DOHH2 (cell line): ENCODE data around the gene CHST13.

ENCODE experiments used
- CTCF ChIP-seq: fragments of 200-600 bp; sonication (generic); IDR thresholded peaks from one replicate; pipeline ENCODE4 v1.5.1; 2014; ENCODE audit warnings: antibody characterized with exemption, mild to moderate bottlenecking, low read depth, low read length; ENCODE audit not compliant: poor library complexity, severe bottlenecking
- EZH2phosphoT487 ChIP-seq: fragments of 200-600 bp; sonication (generic); IDR thresholded peaks from 2 replicates; pipeline ENCODE4 v1.6.1; 2017; ENCODE audit warnings: borderline replicate concordance, mild to moderate bottlenecking, antibody characterized with exemption, low read length, moderate library complexity, mixed read lengths

GRCh38 chr3:126578702-126579101 is 54.7 kb downstream of the CHST13 start:
- TF ChIP-seq CTCF, result no peak
- no peak for TF ChIP-seq EZH2phosphoT487
